Neural cell (in vitro differentiated cells): ENCODE results near the gene IL1RAP. TPM values are rescaled to one million over a fixed set of nuclear protein-coding genes. Genes with fewer than 3 reads are reported as not detected.

ENCODE experiments used
- H2AFZ ChIP-seq: fragments of 200-600, 300-800 bp; sonication (generic), shearing (Covaris generic); 2 replicates; pipeline ENCODE4 v1.6.0; 2014; ENCODE audit warnings: low read depth, mild to moderate bottlenecking, antibody characterized with exemption, low read length, moderate library complexity
- H3F3A ChIP-seq: fragments of 200-600 bp; shearing (Covaris generic); 2 replicates; pipeline ENCODE4 v1.6.1; 2016; ENCODE audit warnings: mild to moderate bottlenecking, moderate library complexity, mixed read lengths, antibody characterized with exemption, low read length; ENCODE audit not compliant: insufficient read depth, poor library complexity, severe bottlenecking
- H3K27ac ChIP-seq: fragments of 200-600, 300-800 bp; sonication (generic), shearing (Covaris generic); 2 replicates; pipeline ENCODE4 v1.5.1; 2014; ENCODE audit warnings: mild to moderate bottlenecking, low read length, moderate library complexity
- H3K27me3 ChIP-seq: fragments of 300-800, 200-600 bp; sonication (generic), shearing (Covaris generic); 2 replicates; pipeline ENCODE4 v1.6.0; 2014; ENCODE audit warnings: mild to moderate bottlenecking, low read depth, low read length, moderate library complexity; ENCODE audit not compliant: insufficient read depth
- H3K36me3 ChIP-seq: fragments of 300-800, 200-600 bp; sonication (generic), shearing (Covaris generic); 2 replicates; pipeline ENCODE4 v1.5.1; 2014; ENCODE audit warnings: mild to moderate bottlenecking, antibody characterized with exemption, low read length, moderate library complexity; ENCODE audit not compliant: insufficient read depth
- H3K4me2 ChIP-seq: fragments of 300-800, 200-600 bp; sonication (generic), shearing (Covaris generic); 2 replicates; pipeline ENCODE4 v1.6.0; 2014; ENCODE audit warnings: mild to moderate bottlenecking, low read length
- H3K4me3 ChIP-seq: fragments of 300-800, 200-600 bp; sonication (generic), shearing (Covaris generic); 2 replicates; pipeline ENCODE4 v1.5.1; 2014; ENCODE audit warnings: mild to moderate bottlenecking, low read length, moderate library complexity
- H3K79me2 ChIP-seq: fragments of 200-600 bp; shearing (Covaris generic); replicated peaks from 2 replicates; pipeline ENCODE4 v1.6.0; 2014; ENCODE audit warnings: mild to moderate bottlenecking, low read length, moderate library complexity; ENCODE audit not compliant: insufficient read depth
- H3K9ac ChIP-seq: fragments of 300-800, 200-600 bp; sonication (generic), shearing (Covaris generic); 2 replicates; pipeline ENCODE4 v1.6.1; 2016; ENCODE audit warnings: mild to moderate bottlenecking, low read length, mixed read lengths
- H3K9me2 ChIP-seq: fragments of 200-600 bp; shearing (Covaris generic); 2 replicates; pipeline ENCODE4 v1.6.1; 2016; ENCODE audit warnings: mild to moderate bottlenecking, low read length, mixed read lengths; ENCODE audit not compliant: insufficient read depth
- H3K9me3 ChIP-seq: fragments of 200-600, 300-800 bp; sonication (generic), shearing (Covaris generic); 2 replicates; pipeline ENCODE4 v1.6.1; 2016; ENCODE audit warnings: mild to moderate bottlenecking, mixed run types, low read length, moderate library complexity, mixed read lengths
- H4K20me1 ChIP-seq: fragments of 200-600 bp; shearing (Covaris generic); 2 replicates; pipeline ENCODE4 v1.6.1; 2016; ENCODE audit warnings: mild to moderate bottlenecking, mixed run types; ENCODE audit not compliant: insufficient read depth
- EP300 ChIP-seq: fragments of 450-650 bp; conservative IDR thresholded peaks from 2 replicates; pipeline ENCODE4 v1.6.1; 2014; ENCODE audit warnings: antibody characterized with exemption, mild to moderate bottlenecking, moderate library complexity; ENCODE audit not compliant: poor library complexity, severe bottlenecking
- EZH2 ChIP-seq: fragments of 200-600, 300-800 bp; shearing (Covaris generic), sonication (generic); IDR thresholded peaks from 2 replicates; pipeline ENCODE4 v1.6.1; 2014; ENCODE audit warnings: antibody characterized with exemption, low read length, borderline replicate concordance, mild to moderate bottlenecking; ENCODE audit not compliant: insufficient read depth, poor library complexity, severe bottlenecking
- MXI1 ChIP-seq: fragments of 450-650 bp; conservative IDR thresholded peaks from 2 replicates; pipeline ENCODE4 v1.6.1; 2014; ENCODE audit warnings: antibody characterized with exemption, mild to moderate bottlenecking; ENCODE audit not compliant: poor library complexity, severe bottlenecking
- POLR2AphosphoS5 ChIP-seq: IDR thresholded peaks from 2 replicates; pipeline ENCODE4 v1.6.1; 2012
- RAD21 ChIP-seq: fragments of 450-650 bp; conservative IDR thresholded peaks from 2 replicates; pipeline ENCODE4 v1.6.1; 2014; ENCODE audit warnings: antibody characterized with exemption, mild to moderate bottlenecking, moderate library complexity
- SMC3 ChIP-seq: fragments of 450-650 bp; conservative IDR thresholded peaks from 2 replicates; pipeline ENCODE4 v1.6.1; 2014; ENCODE audit warnings: antibody characterized with exemption, mild to moderate bottlenecking, moderate library complexity; ENCODE audit not compliant: poor library complexity
- TAF1 ChIP-seq: IDR thresholded peaks from 2 replicates; pipeline ENCODE4 v1.6.1; 2012; ENCODE audit warnings: low read depth
- polyA plus RNA-seq: library from polyadenylated mRNA; depleted of rRNA; stranded (reverse); fragments of >200 nt; gene quantifications from 2 replicates; pipeline ENCODE4 v1.2.3, GENCODE V29; 2014
- TF ChIP-seq, protein P1 (sequence below): IDR thresholded peaks from 2 replicates; pipeline ENCODE4 v1.6.1; 2012; ENCODE audit warnings: borderline replicate concordance
- TF ChIP-seq, protein P2 (sequence below): fragments of 450-650 bp; IDR thresholded peaks from 2 replicates; pipeline ENCODE4 v1.5.1; 2014; ENCODE audit warnings: antibody characterized with exemption, mild to moderate bottlenecking, moderate library complexity; ENCODE audit not compliant: poor library complexity, severe bottlenecking

The IL1RAP gene
- polyA plus RNA-seq, 1 donor from 2014 or later: 24.6 TPM

DNA sequence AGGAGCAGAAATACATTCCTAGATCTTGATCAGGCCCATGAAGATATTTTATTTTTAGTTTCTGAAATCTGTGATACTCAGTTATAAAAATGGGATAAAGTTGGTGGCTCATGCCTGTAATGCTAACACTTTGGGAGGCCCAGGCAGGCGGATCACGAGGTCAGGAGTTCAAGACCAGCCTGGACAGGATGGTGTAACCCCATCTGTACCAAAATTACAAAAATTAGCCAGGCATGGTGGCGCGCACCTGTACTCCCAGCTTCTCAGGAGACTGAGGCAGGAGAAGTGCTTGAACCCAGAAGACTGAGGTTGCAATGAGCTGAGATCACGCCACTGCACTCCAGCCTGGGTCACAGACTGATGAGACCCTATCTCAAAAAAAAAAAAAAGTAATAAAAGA is 105.5 kb downstream of the IL1RAP start:
- H3K9me3 ChIP-seq: no peaks in the 10 kb centered on the region

DNA sequence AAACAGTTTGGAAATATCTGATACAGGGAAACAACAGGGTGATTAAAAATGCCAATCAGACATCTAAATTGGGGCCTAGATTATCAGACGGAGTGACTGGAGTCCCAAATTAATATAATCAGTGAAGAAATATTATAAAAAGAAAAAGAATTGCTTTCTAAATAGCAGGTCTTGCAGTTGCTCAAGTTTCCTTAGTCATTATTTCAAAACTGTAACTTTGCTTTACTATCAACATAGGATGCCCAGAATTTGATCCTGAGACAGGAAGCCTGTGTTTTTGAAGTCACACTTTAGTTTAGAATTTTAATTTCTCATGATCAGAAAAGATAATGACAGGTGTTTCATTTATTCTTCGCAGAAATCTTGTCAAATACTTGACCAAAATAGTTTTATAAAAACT is 105.9 kb downstream of the IL1RAP start:
- Histone ChIP-seq H3K9me3 (no peaks in the 10 kb centered on the region), H3K27me3 (no peaks in the 10 kb centered on the region), H3K4me2 (no peak overlapping the region), H3K9me2 (no peaks in the 10 kb centered on the region), H3K79me2 (no peaks in the 10 kb centered on the region), H2AFZ (no peak overlapping the region), H3K4me3 (no peak overlapping the region), H3K27ac (no peak overlapping the region), H4K20me1 (no peaks in the 10 kb centered on the region), H3K36me3 (no peaks in the 10 kb centered on the region), H3F3A (no peaks in the 10 kb centered on the region), H3K9ac (no peak overlapping the region)
- no peak for TF ChIP-seq MXI1
- TF ChIP-seq TAF1: no peak
- TF ChIP-seq EP300: no peak
- no peak for TF ChIP-seq EZH2
- TF ChIP-seq, protein P1, sequence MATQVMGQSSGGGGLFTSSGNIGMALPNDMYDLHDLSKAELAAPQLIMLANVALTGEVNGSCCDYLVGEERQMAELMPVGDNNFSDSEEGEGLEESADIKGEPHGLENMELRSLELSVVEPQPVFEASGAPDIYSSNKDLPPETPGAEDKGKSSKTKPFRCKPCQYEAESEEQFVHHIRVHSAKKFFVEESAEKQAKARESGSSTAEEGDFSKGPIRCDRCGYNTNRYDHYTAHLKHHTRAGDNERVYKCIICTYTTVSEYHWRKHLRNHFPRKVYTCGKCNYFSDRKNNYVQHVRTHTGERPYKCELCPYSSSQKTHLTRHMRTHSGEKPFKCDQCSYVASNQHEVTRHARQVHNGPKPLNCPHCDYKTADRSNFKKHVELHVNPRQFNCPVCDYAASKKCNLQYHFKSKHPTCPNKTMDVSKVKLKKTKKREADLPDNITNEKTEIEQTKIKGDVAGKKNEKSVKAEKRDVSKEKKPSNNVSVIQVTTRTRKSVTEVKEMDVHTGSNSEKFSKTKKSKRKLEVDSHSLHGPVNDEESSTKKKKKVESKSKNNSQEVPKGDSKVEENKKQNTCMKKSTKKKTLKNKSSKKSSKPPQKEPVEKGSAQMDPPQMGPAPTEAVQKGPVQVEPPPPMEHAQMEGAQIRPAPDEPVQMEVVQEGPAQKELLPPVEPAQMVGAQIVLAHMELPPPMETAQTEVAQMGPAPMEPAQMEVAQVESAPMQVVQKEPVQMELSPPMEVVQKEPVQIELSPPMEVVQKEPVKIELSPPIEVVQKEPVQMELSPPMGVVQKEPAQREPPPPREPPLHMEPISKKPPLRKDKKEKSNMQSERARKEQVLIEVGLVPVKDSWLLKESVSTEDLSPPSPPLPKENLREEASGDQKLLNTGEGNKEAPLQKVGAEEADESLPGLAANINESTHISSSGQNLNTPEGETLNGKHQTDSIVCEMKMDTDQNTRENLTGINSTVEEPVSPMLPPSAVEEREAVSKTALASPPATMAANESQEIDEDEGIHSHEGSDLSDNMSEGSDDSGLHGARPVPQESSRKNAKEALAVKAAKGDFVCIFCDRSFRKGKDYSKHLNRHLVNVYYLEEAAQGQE: no peak
- no peak for TF ChIP-seq SMC3
- TF ChIP-seq, protein P2, sequence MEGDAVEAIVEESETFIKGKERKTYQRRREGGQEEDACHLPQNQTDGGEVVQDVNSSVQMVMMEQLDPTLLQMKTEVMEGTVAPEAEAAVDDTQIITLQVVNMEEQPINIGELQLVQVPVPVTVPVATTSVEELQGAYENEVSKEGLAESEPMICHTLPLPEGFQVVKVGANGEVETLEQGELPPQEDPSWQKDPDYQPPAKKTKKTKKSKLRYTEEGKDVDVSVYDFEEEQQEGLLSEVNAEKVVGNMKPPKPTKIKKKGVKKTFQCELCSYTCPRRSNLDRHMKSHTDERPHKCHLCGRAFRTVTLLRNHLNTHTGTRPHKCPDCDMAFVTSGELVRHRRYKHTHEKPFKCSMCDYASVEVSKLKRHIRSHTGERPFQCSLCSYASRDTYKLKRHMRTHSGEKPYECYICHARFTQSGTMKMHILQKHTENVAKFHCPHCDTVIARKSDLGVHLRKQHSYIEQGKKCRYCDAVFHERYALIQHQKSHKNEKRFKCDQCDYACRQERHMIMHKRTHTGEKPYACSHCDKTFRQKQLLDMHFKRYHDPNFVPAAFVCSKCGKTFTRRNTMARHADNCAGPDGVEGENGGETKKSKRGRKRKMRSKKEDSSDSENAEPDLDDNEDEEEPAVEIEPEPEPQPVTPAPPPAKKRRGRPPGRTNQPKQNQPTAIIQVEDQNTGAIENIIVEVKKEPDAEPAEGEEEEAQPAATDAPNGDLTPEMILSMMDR: no peak
- TF ChIP-seq POLR2AphosphoS5: no peak
- TF ChIP-seq RAD21: no peak

More for the DNA sequence above, 105.5 kb downstream of the IL1RAP start:
- no peak overlapping the region for H3K4me3 ChIP-seq
- H4K20me1 ChIP-seq: no peaks in the 10 kb centered on the region
- no peak overlapping the region for H2AFZ ChIP-seq
- no peak overlapping the region for H3K9ac ChIP-seq
- H3K9me2 ChIP-seq: no peaks in the 10 kb centered on the region
- no peak overlapping the region for H3K27ac ChIP-seq
- H3F3A ChIP-seq: no peaks in the 10 kb centered on the region
- no peaks in the 10 kb centered on the region for H3K36me3 ChIP-seq
- no peaks in the 10 kb centered on the region for H3K79me2 ChIP-seq
- no peaks in the 10 kb centered on the region for H3K27me3 ChIP-seq
- TF ChIP-seq SMC3 (no peak), TAF1 (no peak)
- no peak overlapping the region for H3K4me2 ChIP-seq
